Pons (tissue), 1 donor: ENCODE results near the gene CRKL.

Source experiments
- DNase-seq: peaks from one replicate; pipeline ENCODE4 v3.0.0-alpha.2; 2016; ENCODE audit warnings: low spot score

CRKL gene

GRCh38 chr22:20996598-20997535 is 79.7 kb downstream of the CRKL start:
- DNase-seq = no peak

- no peak for DNase-seq
These were observed 80.5 kb downstream of the CRKL start for GRCh38 chr22:20997536-20998257.

- no peak for DNase-seq
These were observed 81.5 kb downstream of the CRKL start for GRCh38 chr22:20998411-20999336.

- no peak for DNase-seq
These were observed 82.4 kb downstream of the CRKL start for GRCh38 chr22:20999350-21000206.

GRCh38 chr22:21000207-21000986 is 83.2 kb downstream of the CRKL start:
- no peak for DNase-seq

GRCh38 chr22:21000987-21001600 is 83.9 kb downstream of the CRKL start:
- no peak for DNase-seq

GRCh38 chr22:21001601-21002325 is 84.6 kb downstream of the CRKL start, which contains the start of gene THAP7:
Gene THAP7 (minus strand): TSS chr22:21002118. CDS start chr22:21001911, 207 bp downstream.
- peak; percentile 93 for DNase-seq
